DLD1 (cell line): Measurements from ENCODE around the gene RND2.

Experiments
- in situ Hi-C: cut with HindIII; loops from 2 replicates; pipeline ENCODE4 v1.10.0; 2017; ENCODE audit warnings: low sequenced_read_pairs

Gene RND2

DNA sequence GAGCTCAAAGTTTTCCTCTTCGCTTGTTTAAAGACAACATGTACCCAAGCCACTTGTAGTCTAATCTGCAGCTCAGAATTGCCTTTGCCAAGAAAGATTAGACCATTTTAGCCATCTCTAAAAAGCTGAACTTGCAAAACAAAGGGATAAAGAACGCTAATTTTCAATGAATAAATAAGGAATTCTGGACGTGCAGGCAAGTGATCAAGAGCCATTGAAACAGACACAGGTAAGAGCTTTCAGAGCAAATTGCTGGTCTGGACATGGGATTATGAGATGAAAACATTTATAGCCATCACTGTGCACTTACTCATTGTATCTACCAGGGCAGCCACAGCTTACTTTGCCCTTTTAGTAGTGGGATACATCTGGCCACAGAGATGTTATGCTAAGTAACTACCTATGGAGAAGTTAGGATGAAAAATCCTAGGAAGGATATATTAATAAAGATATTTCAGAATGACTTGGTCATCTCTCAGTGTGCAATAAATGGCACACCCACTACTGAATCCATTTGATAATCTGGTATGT lies 44.4 kb downstream of the RND2 start:
- in situ Hi-C loops = no loop called here

DNA sequence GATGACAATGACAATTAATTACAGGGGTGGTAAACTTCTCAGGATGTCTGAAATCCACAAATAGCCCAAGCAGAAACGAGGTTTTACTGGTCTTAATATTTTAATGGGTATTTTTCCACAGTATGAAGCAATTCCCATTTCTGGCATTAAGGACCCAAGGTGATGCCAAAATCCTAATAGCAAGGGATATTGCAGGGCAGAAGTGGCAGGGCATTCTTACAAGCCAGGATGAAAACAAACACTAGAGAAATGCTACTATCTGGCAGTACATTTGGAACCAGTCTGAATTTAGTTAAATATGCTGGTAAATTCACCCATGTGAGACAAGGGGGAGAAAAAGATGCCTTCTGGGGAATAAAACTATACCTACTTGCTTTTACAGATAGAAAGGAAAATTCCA lies 45.2 kb downstream of the RND2 start:
- in situ Hi-C loops = no loop called here

DNA sequence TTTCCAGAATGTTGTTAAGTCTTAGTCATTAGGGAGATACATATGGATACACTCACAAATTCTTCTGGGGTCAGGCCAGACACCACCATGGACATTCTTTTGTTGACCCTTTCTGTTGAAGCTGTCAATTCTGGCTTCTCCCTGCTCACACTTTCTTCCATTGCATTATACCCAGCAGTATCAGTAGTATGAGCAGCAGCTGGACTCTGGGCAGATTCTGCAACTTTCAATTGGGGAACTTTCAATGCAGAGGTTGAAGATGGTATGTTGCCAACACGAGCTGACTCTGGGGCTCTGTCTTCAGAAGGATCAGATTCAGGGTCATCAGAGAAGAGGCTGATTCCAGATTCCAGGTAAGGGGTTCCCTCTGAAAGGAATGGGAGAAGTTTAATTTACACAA lies 45.8 kb downstream of the RND2 start:
- in situ Hi-C loops = no loop called here

DNA sequence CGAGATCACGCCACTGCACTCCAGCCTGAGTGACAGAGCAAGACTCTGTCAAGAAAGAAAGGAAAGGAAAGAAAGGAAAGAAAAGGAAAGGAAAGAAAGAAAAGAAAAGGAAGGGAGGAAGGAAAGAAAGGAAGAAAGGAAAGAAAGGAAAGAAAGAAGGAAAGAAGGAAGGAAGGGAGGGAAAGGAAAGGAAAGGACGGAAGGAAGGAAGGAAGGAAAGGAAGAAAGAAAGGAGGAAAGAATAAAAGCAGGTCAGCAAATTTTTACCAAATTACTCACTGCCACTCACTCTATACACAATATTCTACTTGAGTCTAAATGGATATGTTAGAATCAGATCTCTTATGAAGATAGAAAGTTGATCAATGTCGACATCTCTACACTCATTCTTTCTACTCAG lies 49.8 kb downstream of the RND2 start:
- in situ Hi-C loops = no loop called here

DNA sequence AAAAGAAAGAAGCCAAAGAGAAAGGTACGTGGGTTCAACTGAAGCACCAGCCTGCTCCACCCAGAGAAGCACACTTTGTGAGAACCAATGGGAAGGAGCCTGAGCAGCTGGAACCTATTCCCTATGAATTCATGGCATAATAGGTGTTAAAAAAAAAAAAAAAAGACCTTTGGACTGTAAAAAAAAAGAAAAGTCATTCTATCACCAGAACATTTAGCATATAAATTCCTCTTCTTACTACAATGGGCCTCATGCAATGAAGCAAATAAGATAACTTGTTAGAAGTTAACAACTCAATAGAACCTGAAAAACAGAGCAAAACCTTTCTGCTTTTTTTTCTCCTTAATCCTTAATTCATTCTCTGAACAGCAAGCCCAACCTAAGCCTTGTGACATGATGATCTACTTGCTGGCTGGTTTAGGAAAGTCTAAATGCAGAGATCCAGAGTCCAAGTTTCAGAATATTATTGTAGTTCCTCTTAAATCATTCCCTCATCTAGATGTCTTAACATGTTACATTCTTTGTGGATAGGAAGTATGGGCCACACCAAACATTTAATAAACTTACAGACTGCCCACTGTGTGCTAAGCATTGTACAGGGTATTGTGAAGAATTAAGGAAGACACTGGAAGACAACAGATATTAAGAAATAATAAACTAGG lies 54.7 kb downstream of the RND2 start:
- in situ Hi-C loops = no loop called here
